ENCODE measurements around the gene ZNF302.

ZNF302 gene

DNA sequence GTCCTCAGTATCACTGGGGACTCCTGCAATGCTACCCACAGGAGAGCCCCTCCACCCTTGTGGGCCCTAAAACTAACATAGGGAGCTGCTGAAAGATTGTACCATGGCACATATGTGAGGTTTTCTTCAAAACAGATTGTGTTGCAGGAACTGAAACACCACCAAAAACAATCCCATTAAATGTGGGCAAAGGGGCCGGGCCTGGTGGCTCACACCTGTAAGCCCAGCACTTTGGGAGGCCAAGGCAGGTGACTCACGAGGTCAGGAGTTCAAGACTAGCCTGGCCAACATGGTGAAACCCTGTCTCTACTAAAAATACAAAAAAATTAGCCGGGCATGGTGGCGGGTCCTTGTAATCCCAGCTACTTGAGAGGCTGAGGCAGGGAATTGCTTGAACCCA, 35.2 kb upstream of the ZNF302 start:
- TF ChIP-seq, protein P1, sequence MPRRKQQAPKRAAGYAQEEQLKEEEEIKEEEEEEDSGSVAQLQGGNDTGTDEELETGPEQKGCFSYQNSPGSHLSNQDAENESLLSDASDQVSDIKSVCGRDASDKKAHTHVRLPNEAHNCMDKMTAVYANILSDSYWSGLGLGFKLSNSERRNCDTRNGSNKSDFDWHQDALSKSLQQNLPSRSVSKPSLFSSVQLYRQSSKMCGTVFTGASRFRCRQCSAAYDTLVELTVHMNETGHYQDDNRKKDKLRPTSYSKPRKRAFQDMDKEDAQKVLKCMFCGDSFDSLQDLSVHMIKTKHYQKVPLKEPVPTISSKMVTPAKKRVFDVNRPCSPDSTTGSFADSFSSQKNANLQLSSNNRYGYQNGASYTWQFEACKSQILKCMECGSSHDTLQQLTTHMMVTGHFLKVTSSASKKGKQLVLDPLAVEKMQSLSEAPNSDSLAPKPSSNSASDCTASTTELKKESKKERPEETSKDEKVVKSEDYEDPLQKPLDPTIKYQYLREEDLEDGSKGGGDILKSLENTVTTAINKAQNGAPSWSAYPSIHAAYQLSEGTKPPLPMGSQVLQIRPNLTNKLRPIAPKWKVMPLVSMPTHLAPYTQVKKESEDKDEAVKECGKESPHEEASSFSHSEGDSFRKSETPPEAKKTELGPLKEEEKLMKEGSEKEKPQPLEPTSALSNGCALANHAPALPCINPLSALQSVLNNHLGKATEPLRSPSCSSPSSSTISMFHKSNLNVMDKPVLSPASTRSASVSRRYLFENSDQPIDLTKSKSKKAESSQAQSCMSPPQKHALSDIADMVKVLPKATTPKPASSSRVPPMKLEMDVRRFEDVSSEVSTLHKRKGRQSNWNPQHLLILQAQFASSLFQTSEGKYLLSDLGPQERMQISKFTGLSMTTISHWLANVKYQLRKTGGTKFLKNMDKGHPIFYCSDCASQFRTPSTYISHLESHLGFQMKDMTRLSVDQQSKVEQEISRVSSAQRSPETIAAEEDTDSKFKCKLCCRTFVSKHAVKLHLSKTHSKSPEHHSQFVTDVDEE (CRISPR knock-in tag; IDR thresholded peaks at IDR 0.05): no peak
- no peak for TF ChIP-seq SNAI2 (CRISPR knock-in tag; IDR thresholded peaks at IDR 0.05)
- no peak for TF ChIP-seq PPARA (CRISPR knock-in tag; IDR thresholded peaks at IDR 0.05; ENCODE audit: borderline replicate concordance)
- no peak for TF ChIP-seq ZC3H10 (CRISPR knock-in tag; IDR thresholded peaks at IDR 0.05)
- no peak for TF ChIP-seq TOX (CRISPR knock-in tag; IDR thresholded peaks at IDR 0.05; ENCODE audit: borderline replicate concordance)
- TF ChIP-seq GLIS3 (CRISPR knock-in tag; IDR thresholded peaks at IDR 0.05): no peak
- no peak for ATAC-seq

DNA sequence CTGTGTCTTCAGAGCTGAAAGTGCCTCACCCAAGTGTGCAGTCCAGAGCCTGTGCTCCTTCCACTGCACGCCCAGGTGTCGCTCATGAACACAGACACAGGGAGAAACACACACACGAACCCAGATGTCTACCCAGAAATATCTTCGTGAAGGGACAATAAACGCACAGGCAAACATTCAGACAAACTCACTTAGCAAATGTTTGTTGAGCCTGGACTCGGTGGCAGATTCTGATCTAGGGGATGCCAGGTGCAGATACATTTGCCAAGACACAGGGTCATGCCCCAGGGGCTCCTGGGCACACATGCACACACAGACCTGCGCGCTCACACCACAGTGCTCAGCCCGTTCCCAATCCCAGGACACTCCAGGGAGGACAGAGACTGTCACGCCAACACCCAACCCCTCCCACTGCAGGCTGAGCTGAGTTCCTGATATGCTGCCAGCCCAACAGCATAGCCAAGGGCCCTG, 32.5 kb upstream of the ZNF302 start:
- TF ChIP-seq ZC3H10 (CRISPR knock-in tag; IDR thresholded peaks at IDR 0.05): no peak
- no peak for TF ChIP-seq ZNF565 (CRISPR knock-in tag; conservative IDR thresholded peaks at IDR 0.05; ENCODE audit: low read depth)
- TF ChIP-seq CSDC2 (CRISPR knock-in tag; IDR thresholded peaks at IDR 0.05): no peak
- TF ChIP-seq ARNTL (CRISPR knock-in tag; IDR thresholded peaks at IDR 0.05; ENCODE audit: borderline replicate concordance, low read depth): no peak
- TF ChIP-seq PPARA (CRISPR knock-in tag; IDR thresholded peaks at IDR 0.05; ENCODE audit: borderline replicate concordance): no peak
- TF ChIP-seq, protein P2, sequence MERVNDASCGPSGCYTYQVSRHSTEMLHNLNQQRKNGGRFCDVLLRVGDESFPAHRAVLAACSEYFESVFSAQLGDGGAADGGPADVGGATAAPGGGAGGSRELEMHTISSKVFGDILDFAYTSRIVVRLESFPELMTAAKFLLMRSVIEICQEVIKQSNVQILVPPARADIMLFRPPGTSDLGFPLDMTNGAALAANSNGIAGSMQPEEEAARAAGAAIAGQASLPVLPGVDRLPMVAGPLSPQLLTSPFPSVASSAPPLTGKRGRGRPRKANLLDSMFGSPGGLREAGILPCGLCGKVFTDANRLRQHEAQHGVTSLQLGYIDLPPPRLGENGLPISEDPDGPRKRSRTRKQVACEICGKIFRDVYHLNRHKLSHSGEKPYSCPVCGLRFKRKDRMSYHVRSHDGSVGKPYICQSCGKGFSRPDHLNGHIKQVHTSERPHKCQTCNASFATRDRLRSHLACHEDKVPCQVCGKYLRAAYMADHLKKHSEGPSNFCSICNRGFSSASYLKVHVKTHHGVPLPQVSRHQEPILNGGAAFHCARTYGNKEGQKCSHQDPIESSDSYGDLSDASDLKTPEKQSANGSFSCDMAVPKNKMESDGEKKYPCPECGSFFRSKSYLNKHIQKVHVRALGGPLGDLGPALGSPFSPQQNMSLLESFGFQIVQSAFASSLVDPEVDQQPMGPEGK (CRISPR knock-in tag; IDR thresholded peaks at IDR 0.05; ENCODE audit: borderline replicate concordance): no peak
- TF ChIP-seq ISL1 (CRISPR knock-in tag; IDR thresholded peaks at IDR 0.05): no peak
- no peak for TF ChIP-seq ZFP30 (CRISPR knock-in tag; IDR thresholded peaks at IDR 0.05)
- TF ChIP-seq, protein P3, sequence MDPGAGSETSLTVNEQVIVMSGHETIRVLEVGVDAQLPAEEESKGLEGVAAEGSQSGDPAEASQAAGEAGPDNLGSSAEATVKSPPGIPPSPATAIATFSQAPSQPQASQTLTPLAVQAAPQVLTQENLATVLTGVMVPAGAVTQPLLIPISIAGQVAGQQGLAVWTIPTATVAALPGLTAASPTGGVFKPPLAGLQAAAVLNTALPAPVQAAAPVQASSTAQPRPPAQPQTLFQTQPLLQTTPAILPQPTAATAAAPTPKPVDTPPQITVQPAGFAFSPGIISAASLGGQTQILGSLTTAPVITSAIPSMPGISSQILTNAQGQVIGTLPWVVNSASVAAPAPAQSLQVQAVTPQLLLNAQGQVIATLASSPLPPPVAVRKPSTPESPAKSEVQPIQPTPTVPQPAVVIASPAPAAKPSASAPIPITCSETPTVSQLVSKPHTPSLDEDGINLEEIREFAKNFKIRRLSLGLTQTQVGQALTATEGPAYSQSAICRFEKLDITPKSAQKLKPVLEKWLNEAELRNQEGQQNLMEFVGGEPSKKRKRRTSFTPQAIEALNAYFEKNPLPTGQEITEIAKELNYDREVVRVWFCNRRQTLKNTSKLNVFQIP (CRISPR knock-in tag; IDR thresholded peaks at IDR 0.05; ENCODE audit: borderline replicate concordance, low read depth): no peak
- TF ChIP-seq, protein P4, sequence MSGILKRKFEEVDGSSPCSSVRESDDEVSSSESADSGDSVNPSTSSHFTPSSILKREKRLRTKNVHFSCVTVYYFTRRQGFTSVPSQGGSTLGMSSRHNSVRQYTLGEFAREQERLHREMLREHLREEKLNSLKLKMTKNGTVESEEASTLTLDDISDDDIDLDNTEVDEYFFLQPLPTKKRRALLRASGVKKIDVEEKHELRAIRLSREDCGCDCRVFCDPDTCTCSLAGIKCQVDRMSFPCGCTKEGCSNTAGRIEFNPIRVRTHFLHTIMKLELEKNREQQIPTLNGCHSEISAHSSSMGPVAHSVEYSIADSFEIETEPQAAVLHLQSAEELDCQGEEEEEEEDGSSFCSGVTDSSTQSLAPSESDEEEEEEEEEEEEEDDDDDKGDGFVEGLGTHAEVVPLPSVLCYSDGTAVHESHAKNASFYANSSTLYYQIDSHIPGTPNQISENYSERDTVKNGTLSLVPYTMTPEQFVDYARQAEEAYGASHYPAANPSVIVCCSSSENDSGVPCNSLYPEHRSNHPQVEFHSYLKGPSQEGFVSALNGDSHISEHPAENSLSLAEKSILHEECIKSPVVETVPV (CRISPR knock-in tag; IDR thresholded peaks at IDR 0.05): no peak
- TF ChIP-seq, protein P1 (CRISPR knock-in tag; IDR thresholded peaks at IDR 0.05): no peak
- TF ChIP-seq ESRRG (CRISPR knock-in tag; IDR thresholded peaks at IDR 0.05): no peak
- no peak for TF ChIP-seq GLIS3 (CRISPR knock-in tag; IDR thresholded peaks at IDR 0.05)
- TF ChIP-seq, protein P5, sequence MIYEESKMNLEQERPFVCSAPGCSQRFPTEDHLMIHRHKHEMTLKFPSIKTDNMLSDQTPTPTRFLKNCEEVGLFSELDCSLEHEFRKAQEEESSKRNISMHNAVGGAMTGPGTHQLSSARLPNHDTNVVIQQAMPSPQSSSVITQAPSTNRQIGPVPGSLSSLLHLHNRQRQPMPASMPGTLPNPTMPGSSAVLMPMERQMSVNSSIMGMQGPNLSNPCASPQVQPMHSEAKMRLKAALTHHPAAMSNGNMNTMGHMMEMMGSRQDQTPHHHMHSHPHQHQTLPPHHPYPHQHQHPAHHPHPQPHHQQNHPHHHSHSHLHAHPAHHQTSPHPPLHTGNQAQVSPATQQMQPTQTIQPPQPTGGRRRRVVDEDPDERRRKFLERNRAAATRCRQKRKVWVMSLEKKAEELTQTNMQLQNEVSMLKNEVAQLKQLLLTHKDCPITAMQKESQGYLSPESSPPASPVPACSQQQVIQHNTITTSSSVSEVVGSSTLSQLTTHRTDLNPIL (CRISPR knock-in tag; IDR thresholded peaks at IDR 0.05; ENCODE audit: low read depth): no peak
- no peak for TF ChIP-seq SNAI2 (CRISPR knock-in tag; IDR thresholded peaks at IDR 0.05)
- no peak for TF ChIP-seq OSR1 (CRISPR knock-in tag; IDR thresholded peaks at IDR 0.05)
- no peak; the same call in 2 of the 3 replicates for ATAC-seq
